Hepatocyte (in vitro differentiated cells): ENCODE measurements around the gene SOX14. TPM values are rescaled to one million over a fixed set of nuclear protein-coding genes. Genes with fewer than 3 reads are reported as not detected.

Experiments
- DNase-seq: peaks from one replicate; pipeline ENCODE4 v3.0.0-alpha.2; 2016; ENCODE audit warnings: low spot score
- H2AFZ ChIP-seq: fragments of 200-600 bp; sonication (generic); 2 replicates; pipeline ENCODE4 v1.6.0; 2016; ENCODE audit warnings: antibody characterized with exemption, mild to moderate bottlenecking
- H3K27ac ChIP-seq: fragments of 200-600 bp; sonication (generic); 2 replicates; pipeline ENCODE4 v1.5.1; 2016; ENCODE audit warnings: mild to moderate bottlenecking
- H3K27me3 ChIP-seq: fragments of 200-600 bp; sonication (generic); 2 replicates; pipeline ENCODE4 v1.6.1; 2016
- H3K36me3 ChIP-seq: fragments of 200-600 bp; sonication (generic); replicated peaks from 2 replicates; pipeline ENCODE4 v1.5.1; 2016; ENCODE audit warnings: low read depth; ENCODE audit not compliant: insufficient read depth
- H3K4me1 ChIP-seq: fragments of 200-600 bp; sonication (generic); 2 replicates; pipeline ENCODE4 v1.5.1; 2016; ENCODE audit warnings: mild to moderate bottlenecking, moderate library complexity; ENCODE audit not compliant: insufficient read depth
- H3K4me2 ChIP-seq: fragments of 200-600 bp; sonication (generic); 2 replicates; pipeline ENCODE4 v1.6.0; 2016
- H3K4me3 ChIP-seq: fragments of 200-600 bp; sonication (generic); 2 replicates; pipeline ENCODE4 v1.5.1; 2016; ENCODE audit warnings: mild to moderate bottlenecking
- H3K79me2 ChIP-seq: fragments of 200-600 bp; sonication (generic); 2 replicates; pipeline ENCODE4 v1.6.0; 2017; ENCODE audit warnings: mild to moderate bottlenecking
- H3K9me2 ChIP-seq: fragments of 200-600 bp; sonication (generic); replicated peaks from 2 replicates; pipeline ENCODE4 v1.6.0; 2017; ENCODE audit warnings: mild to moderate bottlenecking; ENCODE audit not compliant: insufficient read depth
- H3K9me3 ChIP-seq: fragments of 200-600 bp; sonication (generic); 2 replicates; pipeline ENCODE4 v1.5.1; 2016; ENCODE audit warnings: low read depth, mild to moderate bottlenecking
- H4K20me1 ChIP-seq: fragments of 200-600 bp; sonication (generic); 2 replicates; pipeline ENCODE4 v1.6.0; 2016; ENCODE audit warnings: mild to moderate bottlenecking; ENCODE audit not compliant: insufficient read depth, poor library complexity, severe bottlenecking
- EZH2 ChIP-seq: fragments of 200-600 bp; sonication (generic); IDR thresholded peaks from 2 replicates; pipeline ENCODE4 v1.6.1; 2016; ENCODE audit warnings: antibody characterized with exemption, mild to moderate bottlenecking, borderline replicate concordance
- EZH2phosphoT487 ChIP-seq: fragments of 200-600 bp; sonication (generic); IDR thresholded peaks from one replicate; pipeline ENCODE4 v1.6.1; 2018; ENCODE audit warnings: antibody characterized with exemption, mild to moderate bottlenecking, low read depth, moderate library complexity; ENCODE audit not compliant: unreplicated experiment, severe bottlenecking
- WGBS: methylation state at CpG from one replicate; pipeline ENCODE4 v1.1.6; 2016; ENCODE audit warnings: low lambda C conversion rate; ENCODE audit errors: missing lambda C conversion rate; 5-methylcytosine and 5-hydroxymethylcytosine counted together
- polyA plus RNA-seq: library from polyadenylated mRNA; unstranded; fragments of >200 nt; fragmentation: Nextera tagmentation; extraction: Ambion mirVana; gene quantifications from 2 replicates; pipeline ENCODE4 v1.2.1, GENCODE V29; 2016
- total RNA-seq: library from RNA; depleted of rRNA; stranded (reverse); fragments of >200 nt; gene quantifications from 2 replicates; pipeline ENCODE4 v1.2.3, GENCODE V29; 2014
- TF ChIP-seq, protein P1 (sequence below): fragments of 200-600 bp; sonication (generic); IDR thresholded peaks from 2 replicates; pipeline ENCODE4 v1.5.1; 2016; ENCODE audit warnings: antibody characterized with exemption, mild to moderate bottlenecking; ENCODE audit not compliant: poor library complexity

The SOX14 gene
- total and polyA plus RNA-seq, 2 experiments from 2014 or later, result 0.18 TPM; not detected in 1

DNA sequence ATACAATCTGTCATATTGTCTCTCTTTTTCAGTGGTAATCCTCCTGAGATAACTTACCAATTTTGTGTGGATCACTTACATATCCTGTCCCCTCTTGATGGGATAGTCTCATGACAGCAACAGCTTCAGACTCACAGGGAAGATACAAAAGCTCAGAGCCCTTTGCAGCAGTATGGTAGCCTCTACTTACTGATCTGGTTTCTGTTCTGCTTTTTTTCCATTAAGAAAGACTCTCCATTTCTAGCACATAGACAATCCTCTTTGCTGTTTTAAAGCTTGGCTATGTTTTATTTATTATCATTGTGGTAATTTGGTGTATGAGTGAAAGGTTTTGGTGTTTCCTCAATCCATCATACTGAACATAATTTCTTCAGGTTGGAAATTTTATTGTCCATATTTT is 25.4 kb upstream of the SOX14 start:
- Histone ChIP-seq H2AFZ (no peak overlapping the region), H3K9me3 (no peaks in the 10 kb centered on the region), H3K27ac (no peak overlapping the region), H3K36me3 (no peaks in the 10 kb centered on the region), H3K4me2 (no peak overlapping the region), H4K20me1 (no peaks in the 10 kb centered on the region), H3K79me2 (no peaks in the 10 kb centered on the region), H3K27me3 (peaks cover 4% of the 10 kb centered on the region), H3K9me2 (no peaks in the 10 kb centered on the region), H3K4me1 (no peaks in the 10 kb centered on the region), H3K4me3 (no peak overlapping the region)
- TF ChIP-seq EZH2 (no peak), EZH2phosphoT487 (no peak)
- TF ChIP-seq, protein P1, sequence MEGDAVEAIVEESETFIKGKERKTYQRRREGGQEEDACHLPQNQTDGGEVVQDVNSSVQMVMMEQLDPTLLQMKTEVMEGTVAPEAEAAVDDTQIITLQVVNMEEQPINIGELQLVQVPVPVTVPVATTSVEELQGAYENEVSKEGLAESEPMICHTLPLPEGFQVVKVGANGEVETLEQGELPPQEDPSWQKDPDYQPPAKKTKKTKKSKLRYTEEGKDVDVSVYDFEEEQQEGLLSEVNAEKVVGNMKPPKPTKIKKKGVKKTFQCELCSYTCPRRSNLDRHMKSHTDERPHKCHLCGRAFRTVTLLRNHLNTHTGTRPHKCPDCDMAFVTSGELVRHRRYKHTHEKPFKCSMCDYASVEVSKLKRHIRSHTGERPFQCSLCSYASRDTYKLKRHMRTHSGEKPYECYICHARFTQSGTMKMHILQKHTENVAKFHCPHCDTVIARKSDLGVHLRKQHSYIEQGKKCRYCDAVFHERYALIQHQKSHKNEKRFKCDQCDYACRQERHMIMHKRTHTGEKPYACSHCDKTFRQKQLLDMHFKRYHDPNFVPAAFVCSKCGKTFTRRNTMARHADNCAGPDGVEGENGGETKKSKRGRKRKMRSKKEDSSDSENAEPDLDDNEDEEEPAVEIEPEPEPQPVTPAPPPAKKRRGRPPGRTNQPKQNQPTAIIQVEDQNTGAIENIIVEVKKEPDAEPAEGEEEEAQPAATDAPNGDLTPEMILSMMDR, result no peak
- no peak for DNase-seq

DNA sequence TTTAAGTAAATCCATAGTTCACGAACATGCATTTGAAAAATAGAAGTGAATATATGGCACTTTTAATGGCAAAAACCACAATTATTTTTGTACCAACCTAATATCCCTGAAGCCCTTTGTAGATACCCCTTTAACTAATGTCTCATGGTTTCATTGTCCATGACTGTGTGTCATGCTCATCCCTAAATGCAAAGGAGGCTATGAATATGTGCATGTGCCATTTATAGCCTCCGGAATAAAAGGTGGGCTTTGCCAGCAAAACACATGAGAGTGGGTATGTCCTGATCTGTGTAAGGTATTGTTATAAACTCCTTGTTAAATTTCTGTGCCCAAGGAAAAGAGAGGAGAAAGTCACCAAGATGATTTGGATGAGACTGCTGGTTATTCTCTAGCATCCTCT is 20.5 kb upstream of the SOX14 start:
- Histone ChIP-seq H3K4me2 (no peak overlapping the region), H3K4me1 (no peaks in the 10 kb centered on the region), H4K20me1 (no peaks in the 10 kb centered on the region), H3K27me3 (peaks cover 33% of the 10 kb centered on the region), H3K9me2 (no peaks in the 10 kb centered on the region), H3K36me3 (no peaks in the 10 kb centered on the region), H3K9me3 (no peaks in the 10 kb centered on the region), H2AFZ (no peak overlapping the region), H3K27ac (no peak overlapping the region), H3K79me2 (no peaks in the 10 kb centered on the region), H3K4me3 (no peak overlapping the region)
- TF ChIP-seq, protein P1, result no peak
- no peak for TF ChIP-seq EZH2
- TF ChIP-seq EZH2phosphoT487, result no peak
- 78% methylated on average over 2 of the region's 2 CpGs for WGBS
- DNase-seq, result no peak

DNA sequence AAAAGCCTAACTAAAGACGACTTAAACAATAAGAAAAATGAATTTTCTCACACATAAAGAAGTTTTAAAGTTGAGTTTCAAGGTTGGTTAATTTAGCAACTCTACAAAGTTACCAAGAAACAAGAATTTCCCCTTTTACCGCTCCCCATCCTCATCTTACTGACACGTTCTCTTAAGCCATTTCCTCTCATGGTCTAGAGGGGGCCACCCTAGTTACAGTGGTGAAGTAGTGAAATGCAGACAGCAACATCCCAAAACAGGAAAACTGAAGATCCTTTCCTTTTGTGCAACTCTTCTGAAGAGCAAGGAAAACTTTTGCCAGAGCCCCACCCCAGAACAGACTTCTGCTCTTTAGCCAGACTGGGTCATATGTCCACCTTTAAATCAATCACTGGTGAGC is 17.3 kb upstream of the SOX14 start:
- no peaks in the 10 kb centered on the region for H3K4me1 ChIP-seq
- no peak overlapping the region for H2AFZ ChIP-seq
- H3K9me2 ChIP-seq, result no peaks in the 10 kb centered on the region
- no peak overlapping the region for H3K27ac ChIP-seq
- H3K27me3 ChIP-seq, result peaks cover 42% of the 10 kb centered on the region
- no peaks in the 10 kb centered on the region for H3K79me2 ChIP-seq
- DNase-seq, result no peak
- H3K36me3 ChIP-seq, result no peaks in the 10 kb centered on the region
- no peak overlapping the region for H3K4me2 ChIP-seq
- H4K20me1 ChIP-seq, result no peaks in the 10 kb centered on the region
- WGBS, result 53% methylated on average over 3 of the region's 3 CpGs
- TF ChIP-seq, protein P1, result no peak
- TF ChIP-seq EZH2, result no peak
- TF ChIP-seq EZH2phosphoT487, result no peak
- H3K9me3 ChIP-seq, result no peaks in the 10 kb centered on the region
- H3K4me3 ChIP-seq, result no peak overlapping the region

DNA sequence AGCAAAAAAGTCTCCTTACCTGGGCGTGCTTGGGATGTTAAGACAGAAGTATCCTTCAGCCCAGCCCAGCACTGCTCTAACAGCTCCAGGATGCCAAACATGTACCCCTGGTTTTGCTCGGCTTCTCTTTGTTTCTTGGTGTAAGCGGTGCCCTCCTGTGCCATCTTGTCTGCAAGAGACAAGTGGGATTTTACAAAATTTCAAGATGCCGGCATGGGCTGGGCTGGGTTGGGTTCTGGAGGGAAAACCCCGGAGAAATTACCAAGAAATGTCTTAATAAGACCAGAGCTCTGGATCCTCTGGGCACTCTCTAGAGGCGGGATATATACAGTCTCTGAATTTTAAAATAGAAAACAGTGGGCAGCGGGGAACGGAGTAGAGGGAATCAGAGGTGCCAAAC is 4.6 kb upstream of the SOX14 start:
- 71% methylated on average over 8 of the region's 8 CpGs for WGBS
- no peak overlapping the region for H3K4me2 ChIP-seq
- H3K27ac ChIP-seq, result no peak overlapping the region
- no peaks in the 10 kb centered on the region for H3K79me2 ChIP-seq
- no peaks in the 10 kb centered on the region for H3K36me3 ChIP-seq
- no peak for DNase-seq
- no peaks in the 10 kb centered on the region for H3K9me3 ChIP-seq
- TF ChIP-seq, protein P1, result no peak
- TF ChIP-seq EZH2phosphoT487, result no peak
- TF ChIP-seq EZH2, result no peak
- H4K20me1 ChIP-seq, result no peaks in the 10 kb centered on the region
- peaks cover 68% of the 10 kb centered on the region for H3K27me3 ChIP-seq
- no peak overlapping the region for H3K4me3 ChIP-seq
- no peaks in the 10 kb centered on the region for H3K9me2 ChIP-seq
- peaks cover 6% of the 10 kb centered on the region for H3K4me1 ChIP-seq
- no peak overlapping the region for H2AFZ ChIP-seq
